Ecto neural progenitor cell (in vitro differentiated cells): ENCODE results near the gene ARHGEF2.

Source experiments
- DNase-seq: peaks from one replicate; pipeline ENCODE4 v3.0.0-alpha.2; 2018; ENCODE audit warnings: low spot score

Gene ARHGEF2

DNA sequence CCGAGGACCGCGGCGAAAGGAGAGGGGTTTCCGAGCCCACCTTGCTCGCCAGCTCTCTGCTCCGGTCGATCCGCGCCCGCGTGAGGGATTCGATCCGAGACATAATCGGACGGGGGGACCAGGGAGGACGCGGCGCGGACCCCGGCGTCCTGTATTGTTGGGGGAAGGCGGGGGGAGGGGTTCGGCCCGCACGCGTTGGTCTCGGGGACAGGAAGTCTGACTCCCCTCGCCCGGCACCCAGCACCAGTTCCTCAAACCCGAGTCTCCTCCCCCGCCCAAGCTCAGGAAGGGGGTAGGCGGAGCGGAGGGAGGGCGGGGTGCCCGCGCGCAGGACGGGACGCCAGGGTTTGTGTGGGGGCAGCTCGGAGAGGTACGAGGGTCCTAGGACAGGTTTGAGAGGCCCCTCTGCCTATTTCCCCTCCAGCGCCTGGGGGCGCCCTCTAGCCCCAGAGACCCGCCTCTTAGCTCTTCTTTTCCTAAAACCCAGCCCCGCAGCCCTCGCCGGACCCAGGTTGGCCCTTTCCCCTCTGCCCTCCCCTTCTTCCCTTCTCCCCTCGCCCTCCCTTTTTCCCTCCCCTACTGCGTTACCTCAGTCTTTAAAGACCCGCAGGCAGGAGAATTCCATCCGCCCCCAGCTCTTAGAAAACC is at the start of gene ARHGEF2:
ARHGEF2 (minus strand) TSS at position 223 of the 648 bp plus-strand sequence; CDS start at position 103, 120 bp downstream.
- DNase-seq, result peak; percentile 92

DNA sequence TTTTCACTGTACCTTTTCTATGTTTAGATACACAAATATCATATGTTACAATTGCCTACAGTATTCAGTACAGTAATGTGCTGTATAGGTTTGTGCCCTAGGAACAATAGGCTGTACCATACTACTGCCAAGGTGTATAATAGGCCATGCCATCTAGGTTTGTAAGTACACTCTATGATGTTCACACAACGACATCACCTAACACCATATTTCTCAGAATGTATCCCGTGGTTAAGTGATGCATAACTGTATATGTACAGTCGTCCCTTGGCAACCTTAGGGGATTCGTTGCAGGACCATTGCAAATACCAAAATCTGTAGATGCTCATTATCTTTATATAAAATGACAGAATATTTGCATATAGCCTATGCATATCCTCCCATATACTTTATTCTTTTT is 48.2 kb upstream of the ARHGEF2 start:
- no peak for DNase-seq

DNA sequence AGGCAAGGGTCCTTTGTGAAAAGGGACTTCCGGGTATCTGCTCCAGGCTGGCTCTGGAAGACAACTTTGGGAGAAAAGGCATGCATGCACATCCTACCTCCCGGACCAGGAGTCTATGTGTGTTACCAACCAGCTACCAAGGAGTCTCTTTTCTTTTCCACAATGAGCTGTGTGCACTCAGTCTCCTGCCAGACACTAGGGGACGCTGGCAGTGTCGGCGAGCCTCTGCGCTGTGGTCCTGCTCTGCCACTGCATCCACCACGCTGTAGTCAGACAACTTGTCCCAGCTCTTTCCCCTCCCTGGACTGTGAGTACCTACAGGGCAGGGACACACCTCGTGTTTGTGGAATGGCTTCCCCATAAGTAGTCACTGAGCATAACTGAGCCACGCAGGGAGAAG is 47.5 kb upstream of the ARHGEF2 start:
- peak; percentile 83 for DNase-seq

DNA sequence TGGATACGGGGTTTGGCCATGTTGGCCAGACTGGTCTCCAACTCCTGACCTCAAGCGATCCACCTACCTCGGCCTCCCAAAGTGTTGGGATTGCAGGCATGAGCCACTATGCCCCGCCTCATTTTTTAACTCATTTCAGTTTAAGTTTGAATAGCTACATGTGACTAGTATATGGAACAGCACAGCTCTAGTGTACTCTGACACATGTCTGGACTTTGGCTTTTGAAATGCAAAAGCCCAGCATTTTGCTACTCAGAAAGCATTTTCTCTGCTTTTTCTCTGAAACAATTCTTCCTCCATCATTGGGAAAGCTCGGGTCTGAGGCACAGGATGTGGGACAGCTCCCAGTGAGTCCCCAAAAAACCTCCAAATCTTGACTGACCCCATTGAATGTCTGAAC is 46.5 kb upstream of the ARHGEF2 start:
- no peak for DNase-seq

DNA sequence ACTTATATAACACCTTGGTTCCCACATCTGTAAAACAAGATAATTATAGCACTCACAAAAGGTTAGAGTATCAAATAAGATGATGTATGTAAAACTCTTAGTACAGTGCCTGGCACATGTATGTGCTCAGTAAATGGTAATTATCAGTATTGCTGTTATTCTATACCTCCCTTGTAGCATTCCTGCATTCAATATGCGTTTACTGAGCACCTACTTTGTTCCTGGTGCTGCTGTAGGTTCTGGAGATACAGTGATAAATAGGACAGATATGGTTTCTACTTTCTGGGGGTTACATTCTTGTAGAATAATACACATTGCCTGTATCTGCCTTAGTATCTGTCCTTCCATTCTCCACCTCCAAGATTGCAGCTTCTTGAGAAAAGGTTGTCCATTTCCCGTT is 43.6 kb upstream of the ARHGEF2 start:
- DNase-seq, result no peak

DNA sequence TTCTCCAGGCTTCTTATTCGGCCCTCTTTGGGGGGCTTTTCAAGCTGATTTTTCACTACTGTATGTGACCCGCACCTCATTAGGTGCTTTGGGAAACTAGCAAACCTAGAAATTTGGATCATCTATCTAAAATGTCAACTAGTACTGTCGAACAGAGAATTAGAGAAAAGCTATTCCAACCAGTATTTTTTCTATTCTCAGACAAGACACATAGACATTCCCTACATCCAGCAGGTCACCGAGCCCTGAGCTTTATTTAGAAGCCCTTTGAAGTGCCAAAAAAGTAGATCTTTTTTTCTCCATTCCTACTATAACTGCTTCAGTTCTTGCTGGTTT is 42.7 kb upstream of the ARHGEF2 start:
- no peak for DNase-seq

DNA sequence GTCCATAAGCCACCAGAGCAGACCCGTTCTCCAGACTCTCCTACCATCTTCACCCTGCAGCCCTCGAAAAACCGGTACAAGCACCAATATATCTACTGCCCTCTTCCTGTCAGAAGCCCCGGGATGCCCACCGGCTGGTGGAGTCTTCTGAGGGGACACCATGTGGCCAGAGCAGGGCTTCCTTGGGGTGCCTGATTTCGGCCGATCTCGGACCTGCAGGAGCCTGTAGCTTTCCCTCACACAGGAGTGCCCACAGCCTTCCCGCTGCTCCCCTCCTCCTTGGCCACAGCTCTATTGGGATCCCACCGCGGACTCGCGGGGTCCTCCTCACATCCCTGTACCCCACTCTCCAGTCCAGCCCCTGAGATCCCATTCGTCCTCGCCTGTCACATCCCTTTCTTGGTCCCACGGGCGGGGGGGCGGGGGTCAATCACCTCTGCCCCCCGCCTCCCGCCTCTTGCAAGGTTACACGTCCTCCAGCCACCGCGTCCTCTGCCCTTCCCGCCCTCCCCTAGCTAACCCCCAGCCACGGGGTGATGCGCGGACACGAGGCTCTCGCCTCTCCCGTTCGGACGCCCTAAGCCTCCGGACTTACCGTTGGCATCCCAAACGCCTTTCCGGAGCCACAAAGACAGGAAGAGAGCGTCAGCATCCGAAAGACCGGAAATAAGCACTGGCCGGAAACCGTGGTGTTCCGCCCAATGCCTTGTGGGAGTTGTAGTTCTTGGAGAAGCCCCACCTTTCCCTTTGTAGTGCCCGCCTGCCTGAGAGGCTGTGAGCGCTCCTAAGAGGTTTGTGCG is 42.1 kb upstream of the ARHGEF2 start, which contains the start of gene SSR2:
SSR2 (minus strand) TSS at position 659 of the 800 bp plus-strand sequence. CDS start 784 bp downstream, outside the sequence.
- DNase-seq, result peak; percentile 89

DNA sequence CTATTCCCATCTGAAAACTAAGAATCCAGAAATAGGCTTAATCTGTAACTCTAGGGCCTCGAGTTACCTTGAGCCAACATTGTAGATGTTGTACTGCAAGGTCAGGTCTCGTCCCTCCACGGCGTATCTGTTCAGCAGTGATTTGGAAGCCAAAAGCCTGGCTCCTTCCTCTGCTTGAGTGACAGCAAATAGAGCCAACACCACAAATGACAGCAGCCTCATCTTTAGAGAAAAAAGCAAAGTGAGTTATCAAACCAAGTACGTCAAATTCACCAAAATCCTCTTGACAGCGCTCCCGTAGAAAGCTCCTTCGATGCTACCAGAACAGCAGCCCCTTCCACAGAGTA is 41.6 kb upstream of the ARHGEF2 start:
- DNase-seq, result no peak

DNA sequence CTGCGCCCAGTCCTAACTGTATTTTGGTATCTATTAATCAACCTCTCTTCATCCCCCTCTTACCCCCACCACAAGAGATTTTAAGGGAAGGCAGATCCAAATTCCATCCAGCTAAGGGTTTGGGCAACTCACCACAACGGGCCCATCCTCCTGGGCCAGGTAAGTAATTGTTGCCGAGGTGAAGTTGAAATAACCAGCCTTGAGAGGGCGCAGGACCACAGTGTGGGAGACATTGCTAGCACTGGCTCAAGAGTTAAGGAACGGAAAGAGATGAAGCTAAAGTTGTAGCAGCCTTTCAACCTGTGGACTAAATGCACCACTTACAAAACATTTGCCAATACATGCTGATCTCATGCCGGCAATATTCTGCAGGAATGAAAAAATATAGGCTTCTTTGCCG is 36.5 kb upstream of the ARHGEF2 start:
- DNase-seq, result no peak

DNA sequence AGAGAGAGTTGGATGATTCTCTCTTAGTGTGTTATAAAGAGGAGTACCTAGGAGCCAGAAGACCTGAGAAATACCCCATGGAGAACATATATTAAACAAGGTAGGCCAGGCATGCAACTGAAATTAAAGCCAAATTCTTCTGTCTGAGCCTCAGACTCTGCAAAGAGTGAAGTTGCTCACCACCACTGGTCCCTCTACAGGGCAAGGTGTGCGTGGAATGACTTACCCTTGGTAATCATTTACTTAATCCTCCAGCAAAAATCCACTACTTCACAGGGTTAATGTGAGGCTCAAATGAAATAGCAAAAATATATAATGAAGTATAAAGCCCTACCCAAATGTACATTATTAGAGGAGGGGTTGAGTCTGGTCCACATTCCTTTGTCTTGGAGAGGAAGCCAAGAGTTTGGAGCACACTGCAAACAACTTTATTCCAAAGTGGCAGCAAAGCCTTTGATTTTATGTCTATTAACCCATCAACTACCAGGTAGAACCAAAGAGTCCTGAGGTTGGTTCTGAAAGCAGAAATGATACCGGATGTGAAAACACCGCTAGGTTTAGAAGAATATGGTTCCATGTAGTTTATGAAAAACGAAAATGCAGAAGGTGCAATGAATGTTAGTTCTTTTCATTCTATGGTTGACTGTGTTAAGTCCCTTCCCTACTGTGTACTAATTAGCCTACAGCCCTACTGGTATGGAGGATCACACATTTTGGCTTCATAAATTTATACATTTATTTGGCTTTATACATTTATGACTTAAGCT is 33.9 kb upstream of the ARHGEF2 start:
- no peak for DNase-seq

DNA sequence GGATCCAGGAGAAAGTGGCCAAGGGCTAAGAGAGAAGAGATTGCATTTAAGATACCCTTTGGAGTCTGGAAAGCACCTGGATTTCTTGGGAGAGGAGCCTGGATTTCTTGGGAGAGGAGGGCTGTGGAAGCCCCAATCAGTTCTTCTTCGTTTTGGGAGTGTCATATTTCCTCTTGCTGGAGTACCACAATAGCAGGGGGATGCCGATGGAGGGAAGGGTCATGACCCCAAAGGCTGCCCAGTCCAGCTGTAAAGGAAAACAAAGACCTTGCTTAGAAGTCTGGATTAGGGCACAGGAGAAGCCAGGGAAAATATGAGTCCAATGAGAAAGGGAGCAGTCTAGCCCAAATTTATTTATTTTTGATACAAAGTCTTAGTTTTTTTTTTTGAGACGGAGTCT is 31.1 kb upstream of the ARHGEF2 start:
- DNase-seq, result peak; percentile 68

DNA sequence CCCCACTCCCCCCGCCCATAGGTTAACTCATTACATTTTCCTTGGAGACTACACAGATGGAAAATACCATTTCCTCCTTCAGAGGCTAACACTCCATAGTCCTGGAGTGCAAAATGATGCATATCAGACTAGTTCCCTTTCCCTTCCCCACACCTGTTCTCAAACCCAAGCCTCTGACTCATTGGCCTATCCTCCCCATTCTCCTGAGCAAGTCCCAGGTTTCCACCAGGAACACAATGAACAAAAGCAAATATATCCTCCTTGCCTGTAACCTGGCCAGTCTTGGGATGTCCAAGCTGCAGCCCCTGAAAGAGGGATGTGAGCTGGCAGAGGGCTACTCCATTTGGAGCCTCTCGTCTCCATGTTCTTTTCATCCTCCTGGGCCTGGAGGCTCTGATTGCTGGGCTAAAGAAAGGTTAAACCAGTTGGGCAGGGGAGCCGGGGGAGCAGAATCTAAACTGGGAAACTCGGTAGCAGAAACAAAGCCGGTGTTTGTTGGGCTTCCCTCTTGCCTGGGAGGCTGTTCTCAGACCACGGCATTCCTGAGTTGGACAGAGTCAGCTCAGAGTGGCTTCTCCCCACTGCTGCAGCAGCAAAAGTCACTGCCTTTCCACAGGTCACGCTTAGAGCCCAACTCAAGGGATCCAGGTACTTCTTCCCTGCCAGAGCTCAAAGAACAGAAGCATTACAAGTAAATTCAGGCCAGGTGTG is 28.5 kb upstream of the ARHGEF2 start:
- peak; percentile 55 for DNase-seq

DNA sequence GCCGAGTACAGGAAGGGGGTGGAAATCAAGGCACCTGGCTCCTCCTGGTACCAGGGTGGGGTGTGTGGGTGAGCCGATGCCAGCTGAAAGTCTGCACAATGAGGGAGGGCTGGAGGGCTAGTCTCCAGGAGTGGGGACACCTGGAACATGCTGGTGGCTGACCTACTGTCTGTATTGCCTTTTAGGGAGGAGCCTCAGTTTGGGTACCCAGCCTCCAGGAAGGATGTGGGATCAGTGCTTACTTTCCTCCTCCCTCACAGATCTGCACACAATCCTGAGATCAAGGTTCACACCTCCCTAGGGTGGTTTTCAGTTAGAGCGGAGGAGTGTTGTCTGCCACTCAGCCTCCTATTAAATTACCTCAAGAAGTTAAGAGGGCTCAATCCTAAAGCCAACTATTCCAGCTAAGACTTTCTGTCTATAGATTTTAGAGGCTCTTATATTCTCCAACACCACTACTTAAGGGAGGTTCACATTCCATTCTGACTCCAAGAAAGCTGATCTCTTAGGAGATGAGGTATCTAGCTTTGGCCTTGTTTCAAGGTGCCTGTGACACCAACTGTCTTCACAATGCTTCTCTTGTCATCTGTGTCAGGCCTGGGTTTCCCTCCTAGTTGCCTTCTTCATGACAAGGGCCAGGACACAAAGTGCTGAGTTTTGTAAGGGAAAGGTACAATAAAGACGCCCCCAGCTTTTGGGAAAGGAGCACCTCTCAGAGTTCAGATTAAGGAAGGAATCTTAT is 26.7 kb upstream of the ARHGEF2 start:
- no peak for DNase-seq

DNA sequence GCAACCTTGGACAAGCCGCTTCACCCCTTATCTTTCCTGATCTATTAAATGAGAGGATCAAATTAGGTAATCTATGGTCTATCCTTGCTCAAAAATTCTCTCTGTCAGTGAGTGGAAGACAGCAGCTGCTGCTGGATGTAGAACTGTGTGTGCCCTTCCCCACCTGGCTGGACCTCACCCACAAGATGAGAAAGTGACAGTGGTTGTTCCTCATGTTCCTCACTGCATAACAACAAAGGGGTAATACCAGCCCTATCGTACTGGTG is 25.5 kb upstream of the ARHGEF2 start:
- DNase-seq, result no peak

DNA sequence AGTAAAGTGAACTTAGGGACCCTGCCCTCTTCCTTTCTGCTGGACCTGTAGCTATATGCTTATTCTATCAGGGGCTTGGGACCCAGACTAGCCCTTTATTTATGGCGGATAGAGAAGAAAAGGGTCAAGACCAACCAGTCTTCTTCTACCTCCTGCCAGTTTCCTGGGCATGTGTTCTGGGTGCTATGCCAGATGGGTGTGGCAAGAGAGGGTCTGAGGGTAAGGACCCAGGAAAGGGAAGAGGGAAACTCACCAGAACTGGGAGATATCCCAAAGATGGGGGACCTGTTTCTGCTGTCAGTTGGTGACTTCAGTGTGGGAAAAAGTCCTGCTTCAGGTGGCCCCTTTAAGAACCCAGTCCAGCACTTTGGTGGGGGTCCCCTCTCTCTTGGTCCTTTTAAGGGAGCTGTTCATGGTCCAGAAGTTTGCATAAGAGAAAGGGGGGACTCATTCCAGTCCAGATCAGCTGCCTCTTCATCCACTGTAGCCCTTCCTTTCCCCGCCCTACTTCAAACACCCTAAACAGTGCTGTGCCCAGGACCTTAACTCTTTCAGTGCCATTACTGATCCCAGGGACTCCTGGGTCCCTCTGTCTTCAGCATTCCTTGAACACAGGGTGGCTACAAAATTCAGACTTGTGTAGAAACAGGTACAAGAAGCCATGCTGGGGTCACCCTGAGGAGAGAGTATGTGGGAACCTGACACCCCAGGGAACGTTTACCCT is 24.0 kb upstream of the ARHGEF2 start:
- DNase-seq, result no peak

DNA sequence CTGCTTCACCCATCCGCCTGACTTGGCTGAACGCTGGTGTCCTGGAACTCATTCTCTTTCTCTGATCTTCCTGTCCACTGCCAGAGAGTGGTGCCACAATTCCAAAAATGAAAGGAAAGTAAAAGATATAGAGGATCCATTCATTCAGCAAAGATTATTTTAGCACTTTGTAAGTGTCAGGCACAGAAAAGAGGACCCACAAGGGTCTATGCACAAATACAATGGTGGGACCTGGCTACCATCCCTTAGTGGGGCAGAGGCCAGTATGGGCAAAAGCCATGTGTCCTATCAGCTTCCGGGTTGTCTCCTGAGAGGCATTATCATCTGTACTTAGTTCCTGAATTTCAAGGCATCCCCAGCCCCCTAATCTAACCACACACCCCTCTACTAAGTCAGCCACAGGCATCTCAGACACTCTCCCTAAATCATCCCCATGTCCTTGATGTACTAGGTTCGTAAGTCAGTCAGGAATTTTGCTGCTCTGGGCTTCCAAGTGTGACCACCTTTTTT is 23.4 kb upstream of the ARHGEF2 start:
- no peak for DNase-seq

DNA sequence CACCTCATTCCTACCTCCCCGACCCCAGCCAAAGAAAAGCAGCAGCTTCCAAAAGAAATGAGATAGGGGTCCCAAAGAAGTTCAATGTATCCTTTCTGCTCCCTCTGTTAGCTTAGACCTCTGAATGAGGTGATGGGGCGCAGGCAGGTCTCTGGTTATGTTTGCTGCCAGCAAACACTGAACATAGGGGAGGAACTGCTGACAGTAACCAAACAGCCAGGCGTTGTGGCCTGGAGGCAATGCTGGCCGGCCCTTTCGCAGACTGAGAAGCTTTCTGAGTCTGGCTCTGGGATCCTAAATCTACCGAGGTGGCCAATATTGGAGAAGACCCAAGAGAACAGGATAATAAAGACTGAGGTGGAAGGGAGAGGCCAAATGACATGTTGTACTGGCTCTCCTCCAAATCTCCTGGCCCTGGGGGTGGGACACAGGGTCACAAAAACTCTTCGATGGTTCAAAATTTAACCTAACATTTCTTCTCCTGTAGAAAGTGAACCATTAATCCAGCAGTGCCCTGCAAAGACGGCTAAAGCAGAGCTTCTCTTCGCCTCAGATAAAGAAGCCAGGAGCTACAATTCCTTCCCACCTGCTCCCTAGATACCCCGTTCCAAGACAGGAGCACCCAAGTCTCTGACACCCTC is 22.8 kb upstream of the ARHGEF2 start:
- DNase-seq, result no peak

DNA sequence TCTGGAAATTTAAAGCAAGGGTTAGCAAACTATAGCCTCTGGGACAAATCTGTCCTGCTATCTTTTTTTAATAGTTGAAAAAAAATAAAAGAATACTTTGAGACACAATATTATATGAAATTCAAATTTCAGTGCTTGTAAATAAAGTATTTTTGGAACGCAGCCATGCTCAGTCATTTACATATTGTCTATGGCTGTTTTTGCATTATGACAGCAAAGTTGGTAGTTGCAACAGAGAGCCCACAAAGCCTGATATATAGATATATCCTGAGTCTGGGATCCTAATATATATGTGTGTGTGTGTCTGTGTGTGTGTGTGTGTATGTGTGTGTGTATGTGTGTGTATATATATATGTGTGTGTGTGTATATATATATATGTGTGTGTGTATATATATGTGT is 21.6 kb upstream of the ARHGEF2 start:
- no peak for DNase-seq

DNA sequence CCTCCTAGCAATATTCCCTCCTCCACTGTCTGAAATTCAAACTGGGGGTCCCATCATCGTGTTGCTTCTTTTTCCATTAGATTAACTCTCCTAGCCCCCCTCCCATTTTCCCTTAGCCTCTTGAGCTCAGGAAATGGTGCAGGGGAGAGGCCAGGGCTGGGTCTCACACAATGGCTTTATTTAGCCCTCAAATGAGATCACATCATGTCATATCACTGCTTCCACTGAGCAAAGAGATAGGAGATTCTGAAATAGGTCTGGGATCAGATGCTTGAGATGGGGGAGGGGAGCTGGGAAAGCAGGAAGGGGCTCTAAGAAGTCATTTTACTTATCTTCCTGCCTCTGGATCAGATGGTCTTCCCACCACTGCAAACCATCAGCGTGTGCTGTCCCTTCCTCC is 17.8 kb upstream of the ARHGEF2 start:
- no peak for DNase-seq

DNA sequence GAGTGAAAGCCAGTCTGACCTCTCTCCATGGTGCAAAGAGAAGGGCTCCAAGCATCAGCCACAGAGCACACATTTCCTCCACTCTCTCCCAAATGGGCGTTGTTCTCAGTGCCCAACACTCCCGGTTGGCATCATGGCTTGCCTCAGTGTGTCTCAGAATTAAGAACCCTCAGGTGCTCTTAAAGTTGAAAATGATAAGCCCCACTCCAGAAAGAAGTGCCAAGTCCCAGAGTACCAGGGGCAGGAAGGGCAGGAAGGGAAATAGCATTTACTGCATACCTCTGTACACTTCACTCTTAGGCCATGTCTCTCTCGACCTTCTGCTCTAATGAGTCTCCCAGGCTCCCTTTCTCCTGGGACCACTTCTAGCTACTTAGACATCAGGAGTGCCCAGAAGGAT is 15.2 kb upstream of the ARHGEF2 start:
- no peak for DNase-seq
